ENCODE data around the gene NFATC2.
"Not testable (repeated sequence)": the region's sequence is repeated elsewhere in the genome, so short reads cannot be mapped to it uniquely, and the experiment has no call there.

Gene NFATC2

GRCh38 chr20:51470499-51470820, 72.1 kb downstream of the NFATC2 start:
- no peak for DNase-seq (ENCODE audit: low read depth)

GRCh38 chr20:51469578-51470498, 72.7 kb downstream of the NFATC2 start:
- no peak for DNase-seq (ENCODE audit: low read depth)

GRCh38 chr20:51469046-51469445, 73.5 kb downstream of the NFATC2 start:
- no peak for DNase-seq (ENCODE audit: low read depth)

- no peak for DNase-seq (ENCODE audit: low read depth)
Observed at GRCh38 chr20:51468636-51469035, 73.9 kb downstream of the NFATC2 start.

GRCh38 chr20:51467956-51468626, 74.4 kb downstream of the NFATC2 start:
- DNase-seq (ENCODE audit: low read depth): no peak

- DNase-seq (ENCODE audit: low read depth): no peak
Observed at GRCh38 chr20:51463998-51464397, 78.5 kb downstream of the NFATC2 start.

- DNase-seq (ENCODE audit: low read depth): no peak
Observed at GRCh38 chr20:51463560-51463959, 79.0 kb downstream of the NFATC2 start.

- no peak for DNase-seq (ENCODE audit: low read depth)
Observed at GRCh38 chr20:51462566-51463276, 79.8 kb downstream of the NFATC2 start.

GRCh38 chr20:51461846-51462245, 80.7 kb downstream of the NFATC2 start:
- DNase-seq (ENCODE audit: low read depth): not testable (repeated sequence)

- DNase-seq (ENCODE audit: low read depth): no peak
Observed at GRCh38 chr20:51461306-51461705, 81.2 kb downstream of the NFATC2 start.

GRCh38 chr20:51460569-51461265, 81.8 kb downstream of the NFATC2 start:
- DNase-seq (ENCODE audit: low read depth): no peak

GRCh38 chr20:51460163-51460562, 82.4 kb downstream of the NFATC2 start:
- DNase-seq (ENCODE audit: low read depth): no peak

- no peak for DNase-seq (ENCODE audit: low read depth)
Observed at GRCh38 chr20:51458751-51459439, 83.6 kb downstream of the NFATC2 start.

GRCh38 chr20:51457533-51457932, 85.0 kb downstream of the NFATC2 start:
- DNase-seq (ENCODE audit: low read depth): no peak

GRCh38 chr20:51456511-51457509, 85.7 kb downstream of the NFATC2 start:
- no peak for DNase-seq (ENCODE audit: low read depth)

- no peak for DNase-seq (ENCODE audit: low read depth)
Observed at GRCh38 chr20:51454250-51454865, 88.2 kb downstream of the NFATC2 start.

GRCh38 chr20:51452734-51453365, 89.7 kb downstream of the NFATC2 start:
- no peak for DNase-seq (ENCODE audit: low read depth)

GRCh38 chr20:51452091-51452613, 90.4 kb downstream of the NFATC2 start:
- DNase-seq (ENCODE audit: low read depth): no peak

GRCh38 chr20:51451484-51451883, 91.0 kb downstream of the NFATC2 start:
- no peak for DNase-seq (ENCODE audit: low read depth)
